K562 (cell line): Measurements from ENCODE around the gene KMO. TPM values are rescaled to one million over a fixed set of nuclear protein-coding genes. Genes with fewer than 3 reads are reported as not detected.

ENCODE experiments used
- ATAC-seq: fragments of 200-7000 bp; cut with Tn5 transposase; 3 replicates; pipeline ENCODE4 v1.9.1; 2020; ENCODE audit warnings: moderate library complexity
- BruUV-seq: library from RNA; stranded (reverse); fragments of 400-500 nt; replicated peaks from 2 replicates; lab custom pipeline; 2021; lab: Mats Ljungman, UMichigan
- CTCF ChIA-PET: fragments of 300-600 bp; formaldehyde crosslinking; extraction: SDS; loops from one replicate; lab custom pipeline; 2021; ENCODE audit warnings: low intra/inter-chr PET ratio; lab: Yijun Ruan, JAX
- POLR2A ChIA-PET: fragments of 300-600, 350-650 bp; sonication (Branson Sonifier 250); formaldehyde crosslinking; extraction: SDS; loops from one replicate; lab custom pipeline; 2021; ENCODE audit warnings: antibody characterized with exemption, inconsistent platforms; lab: Yijun Ruan, JAX
- DNase-seq, 4 experiments: peaks; one replicate each; pipeline versions ENCODE4 v3.0.0 to v3.0.0-alpha.2; 2011 to 2018; ENCODE audit warnings: low spot score in 3 of 4, mixed read lengths in 3 of 4; ENCODE audit errors: extremely low read depth in 1 of 4
- FAIRE-seq: peaks from 2 replicates; lab custom pipeline; 2011; peaks lifted over from hg19 to GRCh38; lab: Jason Lieb, UNC
- H2AFZ ChIP-seq: 2 replicates; pipeline ENCODE4 v1.6.0; 2011; ENCODE audit warnings: low read depth, low read length, control low read depth, inconsistent platforms
- H3K27ac ChIP-seq: fragments of 200-600 bp; 3 replicates; pipeline ENCODE4 v1.8.0; 2011; ENCODE audit warnings: low read depth, mild to moderate bottlenecking, control low read depth, inconsistent platforms, low read length, moderate library complexity, mixed read lengths; ENCODE audit errors: extremely low read depth
- H3K27me3 ChIP-seq, 2 experiments: fragments of 300-600 bp in 1 of 2; 2 replicates in 1 of 2; 3 replicates in 1 of 2; pipeline versions ENCODE4 v1.6.0 to v1.8.0; 2011; ENCODE audit warnings: inconsistent platforms in 2 of 2, low read length in 2 of 2, mild to moderate bottlenecking in 1 of 2, mixed read lengths in 1 of 2, moderate library complexity in 1 of 2; ENCODE audit not compliant: control insufficient read depth in 2 of 2, insufficient read depth in 2 of 2
- H3K36me3 ChIP-seq: fragments of 300-600 bp; 3 replicates; pipeline ENCODE4 v1.8.0; 2011; ENCODE audit warnings: mild to moderate bottlenecking, low read length, inconsistent platforms; ENCODE audit not compliant: control insufficient read depth, insufficient read depth
- H3K4me1 ChIP-seq, 2 experiments: fragments of 200-600 bp in 1 of 2; replicated peaks in 1 of 2; 2 replicates in 1 of 2; 3 replicates in 1 of 2; pipeline versions ENCODE4 v1.5.1 to v1.8.0; 2011; ENCODE audit warnings: inconsistent platforms in 2 of 2, low read length in 2 of 2, mild to moderate bottlenecking in 1 of 2, mixed read lengths in 1 of 2, moderate library complexity in 1 of 2; ENCODE audit not compliant: control insufficient read depth in 2 of 2, insufficient read depth in 2 of 2
- H3K4me2 ChIP-seq: 2 replicates; pipeline ENCODE4 v1.6.1; 2011; ENCODE audit warnings: low read length, control low read depth, inconsistent platforms, mixed read lengths; ENCODE audit not compliant: insufficient read depth
- H3K4me3 ChIP-seq: fragments of 200-600 bp; sonication (generic), shearing (Covaris generic); 2 replicates; pipeline ENCODE4 v1.5.1; 2016; ENCODE audit warnings: control low read depth, inconsistent platforms
- H3K79me2 ChIP-seq: fragments of 200-600 bp; 3 replicates; pipeline ENCODE4 v1.8.0; 2011; ENCODE audit warnings: low read length, inconsistent platforms; ENCODE audit not compliant: control insufficient read depth, insufficient read depth
- H3K9ac ChIP-seq, 2 experiments: 2 replicates each; pipeline versions ENCODE4 v1.6.0 to v1.6.1; 2011; ENCODE audit warnings: low read depth in 2 of 2, low read length in 2 of 2, control low read depth in 1 of 2, inconsistent platforms in 1 of 2, mild to moderate bottlenecking in 1 of 2, mixed read lengths in 1 of 2; ENCODE audit not compliant: insufficient read depth in 1 of 2
- H3K9me1 ChIP-seq: one replicate; pipeline ENCODE4 v1.6.0; 2011; ENCODE audit warnings: inconsistent platforms, mild to moderate bottlenecking, low read length, moderate library complexity; ENCODE audit not compliant: control insufficient read depth, insufficient read depth
- H3K9me3 ChIP-seq: replicated peaks from 2 replicates; pipeline ENCODE4 v1.5.1; 2011; ENCODE audit warnings: low read depth, low read length, inconsistent platforms; ENCODE audit not compliant: control insufficient read depth, insufficient read depth
- H4K20me1 ChIP-seq: replicated peaks from 2 replicates; pipeline ENCODE4 v1.6.1; 2011; ENCODE audit warnings: low read length, inconsistent platforms, mixed read lengths; ENCODE audit not compliant: control insufficient read depth, insufficient read depth
- CREB1 ChIP-seq, 2 experiments: sonication (generic) in 1 of 2; formaldehyde crosslinking in 1 of 2; IDR thresholded peaks; 2 replicates each; pipeline versions ENCODE4 v1.6.1 to v1.8.0; 2012 to 2022; ENCODE audit warnings: inconsistent platforms in 1 of 2, mild to moderate bottlenecking in 1 of 2, missing genetic modification reagents in 1 of 2, moderate library complexity in 1 of 2
- CSDE1 ChIP-seq, 2 experiments: fragments of 450-650 bp; IDR thresholded peaks; 2 replicates each; pipeline ENCODE4 v1.6.1; 2016; ENCODE audit warnings: mild to moderate bottlenecking in 1 of 2
- DNMT1 ChIP-seq: fragments of 450-650 bp; IDR thresholded peaks from 2 replicates; pipeline ENCODE4 v1.6.1; 2016; ENCODE audit warnings: antibody characterized with exemption, mild to moderate bottlenecking
- EGR1 ChIP-seq: fragments of 450-650 bp; conservative IDR thresholded peaks from 2 replicates; pipeline ENCODE4 v1.6.1; 2017; ENCODE audit warnings: mild to moderate bottlenecking
- EP400 ChIP-seq: fragments of 450-650 bp; IDR thresholded peaks from 2 replicates; pipeline ENCODE4 v1.6.1; 2017; ENCODE audit warnings: antibody characterized with exemption, mild to moderate bottlenecking, moderate library complexity
- NELFE ChIP-seq: IDR thresholded peaks from 2 replicates; pipeline ENCODE4 v1.6.1; 2011; ENCODE audit warnings: mild to moderate bottlenecking; ENCODE audit not compliant: insufficient read depth, insufficient read length
- NFIX ChIP-seq: fragments of 250-450 bp; sonication (Bioruptor Pico); IDR thresholded peaks from 2 replicates; pipeline ENCODE4 v1.4.0; 2020; ENCODE audit warnings: low read depth, mild to moderate bottlenecking, moderate library complexity
- PHB ChIP-seq: fragments of 250-450 bp; sonication (Bioruptor Pico); IDR thresholded peaks from 2 replicates; pipeline ENCODE4 v1.5.0; 2021
- RBBP5 ChIP-seq: fragments of 200-600 bp; sonication (generic); IDR thresholded peaks from 2 replicates; pipeline ENCODE4 v1.6.1; 2012; ENCODE audit warnings: borderline replicate concordance, mild to moderate bottlenecking, low read length, control low read depth, inconsistent platforms; ENCODE audit not compliant: insufficient read depth, poor library complexity, severe bottlenecking
- TAF1 ChIP-seq: IDR thresholded peaks from 2 replicates; pipeline ENCODE4 v1.6.1; 2011; ENCODE audit warnings: mild to moderate bottlenecking, low read length, moderate library complexity; ENCODE audit not compliant: insufficient read depth, control insufficient read depth, severe bottlenecking; ENCODE audit errors: extremely low read depth
- TAF15 ChIP-seq: fragments of 200-400 bp; formaldehyde crosslinking; IDR thresholded peaks from 2 replicates; pipeline ENCODE4 v1.6.1; 2017; ENCODE audit warnings: mild to moderate bottlenecking, low read depth, low read length, moderate library complexity
- WGBS: fragments of 100-300 bp; shearing (Covaris generic); methylation state at CpG from one replicate; pipeline ENCODE4 v1.1.6; 2016; ENCODE audit warnings: low coverage, mixed read lengths; ENCODE audit not compliant: insufficient coverage; ENCODE audit errors: missing lambda C conversion rate; 5-methylcytosine and 5-hydroxymethylcytosine counted together
- in situ Hi-C: fragments of 300-500 bp; cut with MboI; formaldehyde crosslinking; loops from 4 replicates; pipeline ENCODE4 v1.15.0; 2018; ENCODE audit warnings: inconsistent platforms, mixed read lengths
- intact Hi-C: fragments of 100-400 bp; cut with micrococcal nuclease; formaldehyde crosslinking; loops from 2 replicates; pipeline ENCODE4 v1.14.2; 2022
- polyA plus RNA-seq, 8 experiments: library from polyadenylated mRNA; depleted of rRNA in 4 of 8; stranded (reverse) in 5 of 8; unstranded in 3 of 8; fragments of >200 nt; fragmentation: Nextera tagmentation in 2 of 8; fragmentation: Illumina TruSeq in 1 of 8; extraction: Ambion mirVana in 2 of 8; extraction: Trizol in 1 of 8; gene quantifications; 2 replicates each; pipeline versions ENCODE4 v1.2.1 to v1.2.3, GENCODE V29; 2011 to 2014; ENCODE audit warnings: inconsistent platforms in 1 of 8, missing spikeins in 1 of 8
- total RNA-seq, 7 experiments: library from RNA; depleted of rRNA in 6 of 7; stranded (reverse); fragments of >200 nt in 6 of 7; fragmentation: Illumina TruSeq in 2 of 7; extraction: Trizol in 2 of 7; gene quantifications; 2 replicates each; pipeline versions ENCODE4 v1.2.1 to v1.2.3, GENCODE V29; 2011 to 2021; ENCODE audit warnings: low replicate concordance in 1 of 7
- TF ChIP-seq, protein P1 (sequence below): fragments of 450-650 bp; IDR thresholded peaks from 2 replicates; pipeline ENCODE4 v1.6.1; 2016; ENCODE audit warnings: low read depth, mild to moderate bottlenecking, moderate library complexity
- TF ChIP-seq, protein P2 (sequence below): IDR thresholded peaks from 2 replicates; pipeline ENCODE4 v1.6.1; 2011; ENCODE audit not compliant: insufficient read length; ENCODE audit errors: extremely low read depth
- TF ChIP-seq, protein P3 (sequence below): fragments of 250-450 bp; sonication (Bioruptor Pico); IDR thresholded peaks from 2 replicates; pipeline ENCODE4 v1.8.0; 2022; ENCODE audit warnings: moderate library complexity, mild to moderate bottlenecking, inconsistent platforms
- TF ChIP-seq, protein P4 (sequence below): fragments of 450-650 bp; formaldehyde crosslinking; IDR thresholded peaks from 2 replicates; pipeline ENCODE4 v1.4.0; 2020; ENCODE audit warnings: mild to moderate bottlenecking
- TF ChIP-seq, protein P5 (sequence below): fragments of 450-650 bp; formaldehyde crosslinking; IDR thresholded peaks from 2 replicates; pipeline ENCODE4 v1.4.0; 2022; ENCODE audit warnings: mild to moderate bottlenecking, moderate library complexity

KMO gene
- total and polyA plus RNA-seq, 9 of the 15 experiments (the other 6 are each of a cell fraction or from before 2014, with no cell fraction given), result 0.01 to 0.11 (median 0.01) TPM; not detected in 6

DNA sequence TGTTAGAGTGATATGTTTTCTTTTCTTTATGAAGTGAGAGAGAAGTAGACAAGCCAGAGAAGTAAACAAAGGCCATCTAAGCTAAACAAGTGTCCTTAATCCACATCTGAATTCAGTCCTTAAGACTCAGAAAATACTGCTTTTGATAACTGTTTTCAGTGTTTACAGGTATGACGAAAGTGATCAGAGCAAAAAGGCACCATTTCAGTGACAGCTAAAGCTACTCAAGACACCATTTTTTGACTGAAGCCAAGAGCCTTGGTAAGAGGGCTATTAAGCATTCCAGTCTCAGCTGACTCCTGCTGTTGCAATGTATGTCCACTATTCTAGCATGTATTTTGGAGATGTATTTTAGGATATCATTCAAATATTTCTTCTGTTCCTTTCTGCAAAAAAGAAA lies 4.1 kb downstream of the KMO start (continued):
- TF ChIP-seq, protein P1, sequence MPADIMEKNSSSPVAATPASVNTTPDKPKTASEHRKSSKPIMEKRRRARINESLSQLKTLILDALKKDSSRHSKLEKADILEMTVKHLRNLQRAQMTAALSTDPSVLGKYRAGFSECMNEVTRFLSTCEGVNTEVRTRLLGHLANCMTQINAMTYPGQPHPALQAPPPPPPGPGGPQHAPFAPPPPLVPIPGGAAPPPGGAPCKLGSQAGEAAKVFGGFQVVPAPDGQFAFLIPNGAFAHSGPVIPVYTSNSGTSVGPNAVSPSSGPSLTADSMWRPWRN, result no peak
- TF ChIP-seq RBBP5, result no peak
- no peak for TF ChIP-seq CSDE1 (IDR thresholded peaks at IDR 0.05)

DNA sequence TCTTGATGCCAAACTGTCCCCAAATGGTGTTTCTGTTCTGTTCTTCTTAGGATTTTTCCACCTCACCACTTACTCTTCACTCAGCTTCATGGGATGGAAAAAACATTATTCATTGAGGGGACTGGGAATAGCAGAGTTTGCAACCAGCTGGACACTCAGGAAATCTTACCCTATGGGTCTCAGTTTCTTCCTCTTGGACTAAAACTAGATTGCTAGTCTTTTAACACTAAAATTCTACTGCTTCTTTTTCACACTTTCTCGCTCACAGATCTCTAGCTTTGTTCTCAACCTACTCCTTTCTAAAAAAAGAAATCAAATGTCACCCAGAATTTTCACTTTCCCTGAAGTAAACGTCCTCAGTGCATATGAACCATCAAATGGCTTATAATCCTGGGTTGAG lies 4.8 kb downstream of the KMO start:
- in situ Hi-C loops, result no loop called here
- TF ChIP-seq EGR1 (no peak), PHB (CRISPR knock-in tag) (no peak), NFIX (no peak), EP400 (no peak), DNMT1 (no peak), CREB1 (IDR thresholded peaks at IDR 0.05) (no peak), CREB1 (CRISPR knock-in tag; IDR thresholded peaks at IDR 0.05) (no peak), TAF1 (no peak), NELFE (no peak), TAF15 (no peak)
- TF ChIP-seq, protein P2, sequence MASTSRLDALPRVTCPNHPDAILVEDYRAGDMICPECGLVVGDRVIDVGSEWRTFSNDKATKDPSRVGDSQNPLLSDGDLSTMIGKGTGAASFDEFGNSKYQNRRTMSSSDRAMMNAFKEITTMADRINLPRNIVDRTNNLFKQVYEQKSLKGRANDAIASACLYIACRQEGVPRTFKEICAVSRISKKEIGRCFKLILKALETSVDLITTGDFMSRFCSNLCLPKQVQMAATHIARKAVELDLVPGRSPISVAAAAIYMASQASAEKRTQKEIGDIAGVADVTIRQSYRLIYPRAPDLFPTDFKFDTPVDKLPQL, result no peak
- TF ChIP-seq, protein P3, sequence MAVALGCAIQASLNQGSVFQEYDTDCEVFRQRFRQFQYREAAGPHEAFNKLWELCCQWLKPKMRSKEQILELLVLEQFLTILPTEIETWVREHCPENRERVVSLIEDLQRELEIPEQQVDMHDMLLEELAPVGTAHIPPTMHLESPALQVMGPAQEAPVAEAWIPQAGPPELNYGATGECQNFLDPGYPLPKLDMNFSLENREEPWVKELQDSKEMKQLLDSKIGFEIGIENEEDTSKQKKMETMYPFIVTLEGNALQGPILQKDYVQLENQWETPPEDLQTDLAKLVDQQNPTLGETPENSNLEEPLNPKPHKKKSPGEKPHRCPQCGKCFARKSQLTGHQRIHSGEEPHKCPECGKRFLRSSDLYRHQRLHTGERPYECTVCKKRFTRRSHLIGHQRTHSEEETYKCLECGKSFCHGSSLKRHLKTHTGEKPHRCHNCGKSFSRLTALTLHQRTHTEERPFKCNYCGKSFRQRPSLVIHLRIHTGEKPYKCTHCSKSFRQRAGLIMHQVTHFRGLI (CRISPR knock-in tag), result no peak
- TF ChIP-seq, protein P4, sequence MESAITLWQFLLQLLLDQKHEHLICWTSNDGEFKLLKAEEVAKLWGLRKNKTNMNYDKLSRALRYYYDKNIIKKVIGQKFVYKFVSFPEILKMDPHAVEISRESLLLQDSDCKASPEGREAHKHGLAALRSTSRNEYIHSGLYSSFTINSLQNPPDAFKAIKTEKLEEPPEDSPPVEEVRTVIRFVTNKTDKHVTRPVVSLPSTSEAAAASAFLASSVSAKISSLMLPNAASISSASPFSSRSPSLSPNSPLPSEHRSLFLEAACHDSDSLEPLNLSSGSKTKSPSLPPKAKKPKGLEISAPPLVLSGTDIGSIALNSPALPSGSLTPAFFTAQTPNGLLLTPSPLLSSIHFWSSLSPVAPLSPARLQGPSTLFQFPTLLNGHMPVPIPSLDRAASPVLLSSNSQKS (CRISPR knock-in tag), result no peak
- TF ChIP-seq, protein P5, sequence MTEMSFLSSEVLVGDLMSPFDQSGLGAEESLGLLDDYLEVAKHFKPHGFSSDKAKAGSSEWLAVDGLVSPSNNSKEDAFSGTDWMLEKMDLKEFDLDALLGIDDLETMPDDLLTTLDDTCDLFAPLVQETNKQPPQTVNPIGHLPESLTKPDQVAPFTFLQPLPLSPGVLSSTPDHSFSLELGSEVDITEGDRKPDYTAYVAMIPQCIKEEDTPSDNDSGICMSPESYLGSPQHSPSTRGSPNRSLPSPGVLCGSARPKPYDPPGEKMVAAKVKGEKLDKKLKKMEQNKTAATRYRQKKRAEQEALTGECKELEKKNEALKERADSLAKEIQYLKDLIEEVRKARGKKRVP (CRISPR knock-in tag), result no peak

More for the DNA sequence above, 4.8 kb downstream of the KMO start:
- CTCF ChIA-PET, result no interaction called here
- no TSS peak for BruUV-seq
- H4K20me1 ChIP-seq, result no peaks in the 10 kb centered on the region
- H3K9ac ChIP-seq, result no peak overlapping the region
- DNase-seq (no peak), ATAC-seq (no peak), FAIRE-seq (no peak)
- H3K4me1 ChIP-seq, result no peaks in the 10 kb centered on the region
- intact Hi-C loops, result no loop called here
- 10% methylated on average over 2 of the region's 2 CpGs for WGBS
- H3K36me3 ChIP-seq, result no peaks in the 10 kb centered on the region
- no peak overlapping the region for H3K27ac ChIP-seq
- no peak overlapping the region for H3K4me2 ChIP-seq
- peak overlapping the region; percentile 70; the same call in 1 of the 2 replicates for H2AFZ ChIP-seq
- POLR2A ChIA-PET, result interaction anchor here (1.0 to 1.3 kb wide), 4 partner anchors 9 to 13 kb away, joined by 3 read pairs; no protein-coding TSS in a partner anchor
- no peak overlapping the region for H3K4me3 ChIP-seq
- no peaks in the 10 kb centered on the region for H3K27me3 ChIP-seq
- H3K9me3 ChIP-seq, result no peaks in the 10 kb centered on the region
- H3K79me2 ChIP-seq, result no peaks in the 10 kb centered on the region
- H3K9me1 ChIP-seq, result no peaks in the 10 kb centered on the region
